HG02852 (cell line): ENCODE results near the gene PARD3.
"Not testable (repeated sequence)": the region's sequence is repeated elsewhere in the genome, so short reads cannot be mapped to it uniquely, and the experiment has no call there.

Experiments
- ATAC-seq: cut with Tn5 transposase; IDR thresholded peaks from one replicate; pipeline ENCODE4 v1.9.1; 2021; ENCODE audit warnings: mild to moderate bottlenecking, moderate library complexity; ENCODE audit not compliant: unreplicated experiment

The PARD3 gene

GRCh38 chr10:34815185-34816084, at the start of gene PARD3:
Gene PARD3 (minus strand): TSS chr10:34815296. CDS start chr10:34814995, 301 bp downstream.
- no peak for ATAC-seq

GRCh38 chr10:34864149-34865067, 49.3 kb upstream of the PARD3 start:
- no peak for ATAC-seq

GRCh38 chr10:34862892-34863291, 47.8 kb upstream of the PARD3 start:
- no peak for ATAC-seq

GRCh38 chr10:34861293-34862021, 46.4 kb upstream of the PARD3 start:
- no peak for ATAC-seq

GRCh38 chr10:34859170-34859569, 44.1 kb upstream of the PARD3 start:
- ATAC-seq = no peak

GRCh38 chr10:34858003-34858402, 42.9 kb upstream of the PARD3 start:
- ATAC-seq = no peak

GRCh38 chr10:34854147-34854601, 39.1 kb upstream of the PARD3 start:
- no peak for ATAC-seq

- ATAC-seq = no peak
These were observed 38.3 kb upstream of the PARD3 start for GRCh38 chr10:34853357-34853756.

- ATAC-seq = no peak
These were observed 35.5 kb upstream of the PARD3 start for GRCh38 chr10:34850558-34850957.

GRCh38 chr10:34850036-34850435, 34.9 kb upstream of the PARD3 start:
- ATAC-seq = no peak

- ATAC-seq = no peak
These were observed 30.0 kb upstream of the PARD3 start for GRCh38 chr10:34845070-34845469.

GRCh38 chr10:34844448-34844847, 29.4 kb upstream of the PARD3 start:
- ATAC-seq = no peak

GRCh38 chr10:34843470-34843869, 28.4 kb upstream of the PARD3 start:
- ATAC-seq = not testable (repeated sequence)

- ATAC-seq = no peak
These were observed 23.3 kb upstream of the PARD3 start for GRCh38 chr10:34838366-34838900.

GRCh38 chr10:34835908-34836508, 20.9 kb upstream of the PARD3 start:
- no peak for ATAC-seq

- ATAC-seq = no peak
These were observed 19.2 kb upstream of the PARD3 start for GRCh38 chr10:34834274-34834673.

- no peak for ATAC-seq
These were observed 15.2 kb upstream of the PARD3 start for GRCh38 chr10:34830217-34830822.

GRCh38 chr10:34826857-34827766, 12.0 kb upstream of the PARD3 start:
- no peak for ATAC-seq

GRCh38 chr10:34826221-34826620, 11.1 kb upstream of the PARD3 start:
- ATAC-seq = no peak
